Breast epithelium (tissue), 3 donors: ENCODE measurements around the gene ABLIM2.

ENCODE experiments used
- CTCF ChIP-seq, 3 donors: fragments of 450-650 bp; IDR thresholded peaks; one replicate each; pipeline ENCODE4 v1.5.1; 2016 to 2017; ENCODE audit warnings: antibody characterized with exemption in 3 of 3, mild to moderate bottlenecking in 3 of 3, moderate library complexity in 3 of 3
- POLR2A ChIP-seq: fragments of 450-650 bp; IDR thresholded peaks from one replicate; pipeline ENCODE4 v1.6.1; 2016; ENCODE audit warnings: antibody characterized with exemption, mild to moderate bottlenecking, moderate library complexity

GRCh38 chr4:7985072-7985471 lies 173.5 kb downstream of the ABLIM2 start:
- no peak for TF ChIP-seq CTCF (IDR thresholded peaks at IDR 0.05)
- TF ChIP-seq POLR2A = no peak
